Measurements from ENCODE around the gene KLHDC8A. TPM values are rescaled to one million over a fixed set of nuclear protein-coding genes. Genes with fewer than 3 reads are reported as not detected.

The KLHDC8A gene
- total RNA-seq, 1 experiment from 2014 or later: not detected

GRCh38 chr1:205373798-205374175, 17.1 kb upstream of the KLHDC8A start:
- ChIA-PET CTCF (interaction anchor here (0.6 to 24.9 kb wide), 11 partner anchors 21 to 603 kb away, joined by 3 to 241 read pairs (median 4); partner anchors contain the start of gene KLHDC8A), POLR2A (interaction anchor here (0.6 to 2.6 kb wide), 6 partner anchors 9 to 114 kb away, joined by 3 to 13 read pairs (median 6); no protein-coding TSS in a partner anchor)
- no peaks in the 10 kb centered on the region for H3K36me3 Mint-ChIP-seq (ENCODE audit: insufficient read depth, unreplicated experiment)
- intact Hi-C loops (cut with micrococcal nuclease): loop anchor here (1.0 kb wide), 1 partner anchor 19 kb away; no protein-coding TSS in a partner anchor
- peaks cover 36% of the 10 kb centered on the region for H3K4me1 Mint-ChIP-seq (ENCODE audit: insufficient read depth, unreplicated experiment)
- DNase-seq (ENCODE audit: unreplicated experiment): no peak
- H3K27ac Mint-ChIP-seq (ENCODE audit: low read depth, unreplicated experiment): peak overlapping the region; percentile 36
- no peaks in the 10 kb centered on the region for H3K27me3 Mint-ChIP-seq (ENCODE audit: insufficient read depth, unreplicated experiment)
- H3K4me3 Mint-ChIP-seq (ENCODE audit: unreplicated experiment): peak overlapping the region; percentile 5
- TF ChIP-seq CTCF (IDR thresholded peaks at IDR 0.05; ENCODE audit: unreplicated experiment): no peak
- no TSS peak for BruUV-seq (replicated peaks)
- H3K9me3 Mint-ChIP-seq (ENCODE audit: unreplicated experiment): no peaks in the 10 kb centered on the region

GRCh38 chr1:205373022-205373797, 16.5 kb upstream of the KLHDC8A start:
- CTCF ChIA-PET: interaction anchor here (0.6 to 24.9 kb wide), 14 partner anchors 10 to 603 kb away, joined by 3 to 241 read pairs (median 4); partner anchors contain the start of gene KLHDC8A

GRCh38 chr1:205371871-205372660, 15.3 kb upstream of the KLHDC8A start:
- H3K4me3 Mint-ChIP-seq (ENCODE audit: unreplicated experiment): no peak overlapping the region

More at GRCh38 chr1:205373022-205373797, 16.5 kb upstream of the KLHDC8A start:
- no peaks in the 10 kb centered on the region for H3K36me3 Mint-ChIP-seq (ENCODE audit: insufficient read depth, unreplicated experiment)
- H3K9me3 Mint-ChIP-seq (ENCODE audit: unreplicated experiment): no peaks in the 10 kb centered on the region
- BruUV-seq (replicated peaks): no TSS peak
- no peak overlapping the region for H3K4me3 Mint-ChIP-seq (ENCODE audit: unreplicated experiment)
- TF ChIP-seq CTCF (IDR thresholded peaks at IDR 0.05; ENCODE audit: unreplicated experiment): no peak
- no peak for DNase-seq (ENCODE audit: unreplicated experiment)
- intact Hi-C loops (cut with micrococcal nuclease): no loop called here
- no peak overlapping the region for H3K27ac Mint-ChIP-seq (ENCODE audit: low read depth, unreplicated experiment)
- POLR2A ChIA-PET: no interaction called here
- H3K27me3 Mint-ChIP-seq (ENCODE audit: insufficient read depth, unreplicated experiment): no peaks in the 10 kb centered on the region
- H3K4me1 Mint-ChIP-seq (ENCODE audit: insufficient read depth, unreplicated experiment): peaks cover 36% of the 10 kb centered on the region

More at GRCh38 chr1:205371871-205372660, 15.3 kb upstream of the KLHDC8A start:
- Mint-ChIP-seq H3K9me3 (ENCODE audit: unreplicated experiment) (no peaks in the 10 kb centered on the region), H3K27ac (ENCODE audit: low read depth, unreplicated experiment) (no peak overlapping the region), H3K27me3 (ENCODE audit: insufficient read depth, unreplicated experiment) (no peaks in the 10 kb centered on the region), H3K4me1 (ENCODE audit: insufficient read depth, unreplicated experiment) (peaks cover 36% of the 10 kb centered on the region), H3K36me3 (ENCODE audit: insufficient read depth, unreplicated experiment) (no peaks in the 10 kb centered on the region)
- intact Hi-C loops (cut with micrococcal nuclease): no loop called here
- BruUV-seq (replicated peaks): no TSS peak
- ChIA-PET CTCF (interaction anchor here (0.7 to 24.9 kb wide), 11 partner anchors 9 to 213 kb away, joined by 3 to 241 read pairs (median 4); partner anchors contain the start of gene KLHDC8A), POLR2A (interaction anchor here (0.5 to 1.1 kb wide), 4 partner anchors 8 to 351 kb away, joined by 3 read pairs; no protein-coding TSS in a partner anchor)
- DNase-seq (ENCODE audit: unreplicated experiment): no peak
- TF ChIP-seq CTCF (IDR thresholded peaks at IDR 0.05; ENCODE audit: unreplicated experiment): no peak
